Cardiac ventricle fibroblast (primary cell): ENCODE measurements around the gene OR2J1. TPM values are rescaled to one million over a fixed set of nuclear protein-coding genes. Genes with fewer than 3 reads are reported as not detected.

ENCODE experiments used
- total RNA-seq: library from RNA; depleted of rRNA; stranded (reverse); fragments of >200 nt; gene quantifications from 2 replicates; pipeline ENCODE4 v1.2.3, GENCODE V29; 2015

The OR2J1 gene
- not detected in 2 replicates for total RNA-seq

DNA sequence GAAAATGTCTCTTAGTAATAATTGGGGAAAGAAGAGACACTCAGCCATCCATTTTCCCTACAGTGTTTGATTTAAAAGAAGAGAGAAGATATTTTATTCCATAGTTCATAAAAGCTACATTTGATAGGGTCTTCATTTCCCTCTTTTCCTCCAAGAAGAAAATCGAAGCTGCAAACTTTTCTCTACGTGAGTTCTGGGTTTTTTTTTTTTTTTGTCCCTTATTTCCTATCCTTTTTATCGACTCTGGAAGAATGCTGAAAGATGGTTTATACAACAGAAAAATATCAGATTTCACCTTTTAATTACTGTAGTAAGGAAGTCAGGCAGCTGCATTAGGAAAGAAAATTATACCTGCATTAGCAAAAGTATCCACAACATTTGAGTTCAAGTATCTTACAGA lies at the start of gene OR2J1:
Gene OR2J1 (plus strand): TSS at position 301 of the 400 bp plus-strand sequence. CDS start 1,453 bp downstream, outside the sequence.

GRCh38 chr6:29087213-29087612 lies 12.1 kb upstream of the OR2J1 start, which contains the start of gene OR2B3:
Gene OR2B3 (minus strand): TSS chr6:29087313. CDS start chr6:29087248, 65 bp downstream.

DNA sequence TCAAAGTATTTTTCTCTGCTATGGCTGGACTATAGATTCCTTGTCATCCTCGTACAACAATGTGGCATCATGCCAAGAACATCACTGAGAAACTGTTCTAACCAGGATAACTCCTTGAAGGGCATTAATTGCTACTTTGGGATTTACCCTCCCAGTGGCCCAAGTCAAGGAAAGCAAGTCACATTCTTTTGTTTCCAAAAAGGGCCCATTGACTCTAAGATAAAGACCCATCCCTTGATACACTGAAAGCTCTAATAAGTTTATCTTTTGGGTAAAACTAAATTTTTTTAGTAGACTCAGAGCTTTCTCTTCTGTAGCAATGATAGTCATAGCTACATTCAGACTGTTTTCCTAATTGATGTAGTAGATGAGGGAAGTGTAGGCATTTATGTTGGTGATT lies 8.5 kb downstream of the OR2J1 start, which contains the start of gene OR2J3:
Gene OR2J3 (plus strand): TSS at position 301 of the 400 bp plus-strand sequence. CDS start 3,833 bp downstream, outside the sequence.

Other genes with a start within 250 kb of the OR2J1 start
- 48.5 and 52.8 TPM in 2 replicates for gene TRIM27, start 175.5 kb upstream of the OR2J1 start, total RNA-seq
- 0.20 and 0.56 TPM in 2 replicates for gene ZNF311, start 94.2 kb upstream of the OR2J1 start, total RNA-seq
- gene OR2W1, start 54.3 kb upstream of the OR2J1 start, total RNA-seq: not detected in 2 replicates
- gene OR2B3, start 12.2 kb upstream of the OR2J1 start, total RNA-seq: not detected in 2 replicates
- not detected in 2 replicates for gene OR2J3, start 8.6 kb downstream of the OR2J1 start, total RNA-seq
- not detected in 2 replicates for gene OR2J2, start 71.4 kb downstream of the OR2J1 start, total RNA-seq
- gene OR14J1, start 202.2 kb downstream of the OR2J1 start, total RNA-seq: not detected in 2 replicates